GM23248 (cell line): Measurements from ENCODE around the gene RHBDF2.

Experiments
- EZH2 ChIP-seq: fragments of 200-600 bp; sonication (generic); IDR thresholded peaks from 2 replicates; pipeline ENCODE4 v1.6.1; 2018; ENCODE audit warnings: antibody characterized with exemption, mild to moderate bottlenecking; ENCODE audit not compliant: insufficient read depth, poor library complexity, severe bottlenecking
- EZH2phosphoT487 ChIP-seq: fragments of 200-600 bp; sonication (generic); IDR thresholded peaks from 2 replicates; pipeline ENCODE4 v1.6.1; 2018; ENCODE audit warnings: antibody characterized with exemption, moderate library complexity, mild to moderate bottlenecking, low read depth; ENCODE audit not compliant: insufficient read depth

- no peak for TF ChIP-seq EZH2
- no peak for TF ChIP-seq EZH2phosphoT487
These were observed 65.5 kb downstream of the RHBDF2 start for GRCh38 chr17:76435751-76436150.
